HG02870 (cell line): ENCODE results near the gene PCMTD2.

Source experiments
- ATAC-seq: cut with Tn5 transposase; IDR thresholded peaks from one replicate; pipeline ENCODE4 v1.9.1; 2021; ENCODE audit warnings: mild to moderate bottlenecking, moderate library complexity; ENCODE audit not compliant: unreplicated experiment

Gene PCMTD2

DNA sequence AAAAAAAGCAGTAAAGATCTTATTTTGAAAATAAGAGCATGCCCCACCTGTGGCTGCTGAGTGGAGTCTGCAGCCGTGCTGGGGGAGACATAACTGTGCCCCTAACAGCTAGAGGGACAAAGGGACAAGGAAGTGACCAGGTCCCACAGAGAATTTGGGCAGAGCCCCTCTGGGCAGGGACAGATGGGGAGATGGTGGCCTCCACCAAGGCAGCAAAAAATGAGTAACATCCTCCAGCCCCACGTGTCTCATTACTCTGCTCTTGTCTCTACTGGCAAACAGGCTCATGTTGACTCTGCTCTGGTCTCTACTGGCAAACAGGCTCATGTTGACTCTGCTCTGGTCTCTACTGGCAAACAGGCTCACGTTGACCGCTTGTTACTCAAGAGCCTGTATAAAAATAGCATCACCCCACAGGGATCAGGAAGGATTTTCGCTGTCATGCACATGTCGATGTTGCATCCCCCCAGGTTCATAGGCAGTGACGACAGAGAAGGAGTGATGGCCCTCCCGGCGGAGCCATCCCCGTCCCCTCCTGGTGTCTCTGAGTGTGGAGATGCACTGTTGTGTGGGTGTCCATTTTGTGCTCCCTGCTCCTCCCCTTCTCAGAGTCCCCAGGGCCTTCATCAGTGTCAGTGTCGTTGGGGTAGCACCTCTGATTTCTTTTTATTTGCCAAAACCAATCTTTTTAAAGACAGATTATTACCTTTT is 17.3 kb upstream of the PCMTD2 start:
- no peak for ATAC-seq

DNA sequence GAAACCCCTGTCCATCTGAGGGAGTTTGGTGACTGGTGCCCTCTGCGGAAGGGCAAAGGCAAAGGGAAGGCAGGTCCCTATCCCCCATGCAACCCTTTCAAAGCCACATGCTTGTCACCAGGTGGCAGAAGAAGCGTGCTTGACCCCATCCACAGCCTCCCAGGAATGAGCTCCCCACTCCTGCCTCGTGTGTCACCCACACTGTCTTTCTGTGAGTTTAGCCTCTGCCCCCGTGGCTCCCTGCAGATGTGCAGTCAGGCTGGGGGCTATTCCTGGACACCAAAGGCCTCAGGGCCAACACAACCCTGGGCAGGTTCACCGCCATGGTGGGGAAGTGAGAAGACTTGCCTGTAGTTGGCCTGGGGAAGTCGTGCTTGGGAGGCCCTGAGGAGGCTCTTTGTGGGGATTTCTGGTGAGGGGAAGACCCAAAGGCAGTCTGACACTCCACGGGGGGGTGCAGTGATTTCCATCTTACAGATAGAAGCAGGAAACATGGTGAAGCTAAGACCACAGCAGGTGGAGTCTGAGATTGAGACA is 16.6 kb upstream of the PCMTD2 start:
- peak; percentile 48 for ATAC-seq

DNA sequence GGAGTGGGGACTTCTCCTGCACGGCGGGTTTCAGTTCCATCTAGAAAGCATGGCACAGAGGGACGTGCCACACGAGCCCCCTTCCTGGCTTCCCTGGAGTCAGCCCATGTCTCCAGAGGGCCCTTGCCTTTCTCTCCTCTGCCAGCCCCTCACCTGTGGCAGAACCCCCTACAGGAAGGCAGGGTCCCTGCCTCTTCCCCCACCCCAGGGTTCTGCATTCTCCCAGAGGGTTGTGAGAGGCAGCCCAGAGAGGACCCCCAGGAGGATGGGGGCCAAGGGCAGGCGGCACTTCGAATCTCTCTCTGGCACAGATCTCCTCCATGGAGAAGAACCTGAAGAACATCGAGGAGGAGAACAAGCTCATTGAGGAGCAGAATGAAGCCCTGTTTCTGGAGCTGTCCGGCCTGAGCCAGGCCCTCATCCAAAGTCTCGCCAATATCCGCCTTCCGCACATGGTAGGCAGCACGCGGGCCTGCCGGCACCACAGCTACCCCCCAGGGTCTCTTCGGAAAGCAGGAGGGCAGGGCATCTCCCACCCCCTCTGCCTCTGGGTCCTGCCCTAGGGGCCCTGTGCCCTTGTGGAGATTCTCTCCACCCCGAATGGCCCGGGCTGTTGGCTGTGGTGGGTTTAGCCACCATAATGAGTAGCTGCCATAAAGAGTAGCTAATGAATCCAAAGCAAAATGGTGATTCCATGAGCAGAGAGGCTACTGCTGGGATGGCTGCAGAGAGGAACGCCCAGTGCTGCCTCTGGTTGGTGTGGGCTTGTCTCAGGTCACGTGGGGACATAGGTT is 15.9 kb upstream of the PCMTD2 start:
- no peak for ATAC-seq

GRCh38 chr20:64240243-64241015 is 15.1 kb upstream of the PCMTD2 start:
- no peak for ATAC-seq

DNA sequence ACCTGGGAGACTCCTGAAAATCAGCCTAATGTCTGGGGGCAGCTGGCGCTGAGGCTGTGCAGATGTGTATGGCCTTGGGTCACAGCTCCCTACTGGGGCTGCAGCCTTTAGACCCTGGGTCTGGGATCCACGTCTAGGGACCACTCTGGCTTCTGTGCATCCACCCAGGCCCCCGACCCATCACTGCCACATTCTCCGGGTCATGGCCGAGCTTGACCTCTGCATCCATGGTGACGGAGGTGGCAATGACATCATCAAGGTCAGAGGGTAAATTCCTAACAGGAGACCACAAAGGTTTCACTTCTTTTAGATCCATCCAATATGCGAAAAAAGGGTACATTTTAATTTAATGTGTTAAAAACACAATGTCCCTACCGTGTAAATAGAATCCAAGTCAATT is 14.5 kb upstream of the PCMTD2 start:
- no peak for ATAC-seq

DNA sequence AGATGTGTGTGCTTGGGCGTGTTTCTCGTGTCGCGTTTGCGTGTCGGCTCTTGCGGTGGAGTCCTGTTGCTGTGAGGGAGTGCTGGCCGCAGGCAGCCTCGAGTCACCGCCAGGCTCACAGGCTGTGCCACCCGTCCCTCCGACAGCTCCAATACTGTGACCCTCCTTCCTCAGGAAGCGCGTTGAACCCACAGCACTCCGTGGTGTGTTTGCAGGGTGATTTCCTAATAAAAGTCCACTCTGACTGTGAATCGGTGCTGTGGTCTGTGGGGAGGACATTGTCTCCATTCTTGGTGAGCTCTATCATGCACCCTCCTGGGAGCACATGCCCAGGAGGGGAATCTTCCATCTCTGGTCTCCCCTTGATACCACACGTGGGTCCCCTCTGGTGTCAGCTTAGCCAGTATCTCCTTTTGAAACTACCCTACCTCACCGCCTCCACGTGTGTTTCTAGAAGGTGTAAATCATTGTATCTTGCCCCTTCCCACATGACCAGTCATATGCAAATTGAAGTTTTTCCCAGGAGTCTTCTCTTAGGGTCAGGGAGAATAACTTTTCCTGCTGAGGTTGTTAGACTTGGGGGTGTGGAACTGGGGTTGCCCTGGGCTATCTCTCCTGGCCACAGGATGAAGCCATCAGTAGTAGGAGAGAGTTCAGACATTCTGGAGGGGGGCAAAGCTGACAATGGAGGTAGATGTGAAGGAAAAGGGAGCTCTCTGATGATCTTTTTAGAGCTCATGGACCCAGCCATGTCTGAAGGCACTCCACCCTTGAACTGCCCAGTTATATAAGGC is 13.3 kb upstream of the PCMTD2 start:
- no peak for ATAC-seq

GRCh38 chr20:64242797-64243475 is 12.6 kb upstream of the PCMTD2 start:
- no peak for ATAC-seq

DNA sequence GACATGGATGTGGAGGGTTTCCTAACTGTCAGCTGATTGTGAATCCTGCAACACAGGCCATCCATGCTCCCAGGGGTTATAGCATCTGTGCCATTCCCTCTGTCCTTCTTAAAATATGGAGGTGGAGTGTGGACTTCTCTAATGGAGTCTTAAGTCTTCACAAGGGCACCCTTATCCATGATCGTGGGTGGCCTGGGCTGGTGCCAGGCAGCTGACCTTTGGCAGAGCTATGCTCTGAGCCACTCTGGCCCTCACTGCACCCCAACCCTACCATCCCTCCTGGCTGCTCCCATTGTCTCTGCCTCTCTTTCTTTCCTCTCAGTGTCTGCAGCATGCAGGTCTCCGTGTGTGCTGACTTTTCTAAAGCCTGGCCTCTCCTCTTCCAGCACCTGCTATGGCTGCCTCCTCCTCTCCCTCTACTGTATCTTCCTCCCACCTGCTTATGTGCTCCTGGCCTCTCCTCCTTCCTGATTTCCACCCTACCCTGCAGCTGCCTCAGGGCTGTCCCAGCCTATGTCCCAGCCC is 11.2 kb upstream of the PCMTD2 start:
- ATAC-seq: no peak

GRCh38 chr20:64244870-64245603 is 10.5 kb upstream of the PCMTD2 start:
- ATAC-seq: no peak

DNA sequence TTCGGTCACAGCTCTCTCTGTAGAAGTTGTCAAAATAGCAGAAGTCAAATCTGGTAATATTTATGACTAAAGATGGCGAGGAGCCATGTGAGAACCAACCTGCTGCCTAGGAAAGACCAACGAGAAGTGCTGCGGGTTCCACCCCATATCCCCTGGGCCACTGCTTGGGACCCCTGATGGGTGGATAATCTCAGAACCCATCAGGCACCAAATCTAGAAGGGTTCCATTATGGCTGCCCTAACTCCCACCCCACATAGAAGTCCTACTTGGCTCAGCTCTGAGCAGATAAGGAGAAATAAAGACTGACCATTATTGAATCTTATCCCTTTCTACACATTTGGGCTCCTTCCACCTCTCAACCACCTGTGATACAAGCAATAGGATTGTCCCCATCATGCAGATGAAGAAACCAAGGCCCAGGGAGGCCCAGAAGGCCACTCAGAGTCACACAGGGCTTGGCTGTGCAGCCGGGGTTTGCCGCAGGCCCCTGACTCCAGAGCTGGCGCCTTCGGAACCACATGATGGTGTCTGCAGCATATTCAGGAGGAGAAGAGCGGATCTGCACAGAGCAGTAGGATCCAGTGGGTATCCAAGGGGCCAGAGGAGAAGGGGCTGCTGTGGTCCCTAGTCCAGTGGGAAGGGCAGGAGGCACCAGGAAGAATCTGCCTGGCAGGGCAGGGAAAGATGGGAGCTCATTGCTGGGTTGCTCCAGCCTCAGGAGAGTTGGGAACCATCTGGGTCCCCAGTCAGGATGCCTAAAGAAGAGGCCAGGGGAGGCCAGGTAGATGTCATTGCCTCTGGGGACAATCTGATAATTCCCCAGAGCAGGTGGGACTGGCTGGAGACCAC is 9.6 kb upstream of the PCMTD2 start:
- no peak for ATAC-seq

- no peak for ATAC-seq
Measured at GRCh38 chr20:64246616-64247306, 8.8 kb upstream of the PCMTD2 start.

DNA sequence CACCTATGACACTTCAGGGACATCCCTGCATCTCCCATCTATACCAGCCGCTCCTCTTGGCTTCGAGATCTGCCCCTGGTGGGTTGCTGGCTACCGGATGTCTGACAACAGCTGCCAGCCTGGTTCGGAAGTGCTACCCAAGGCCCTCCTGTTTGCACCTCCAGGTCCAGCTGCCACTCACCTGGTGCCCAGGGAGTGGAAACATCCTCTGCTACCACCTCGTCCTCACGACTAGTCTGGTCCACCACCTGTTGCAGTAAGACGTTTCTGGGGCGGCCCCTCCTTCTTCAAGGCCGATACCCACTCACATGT is 8.3 kb upstream of the PCMTD2 start:
- ATAC-seq: no peak

GRCh38 chr20:64247970-64248841 is 7.3 kb upstream of the PCMTD2 start:
- no peak for ATAC-seq

- ATAC-seq: no peak
Measured at GRCh38 chr20:64250027-64250426, 5.5 kb upstream of the PCMTD2 start.

DNA sequence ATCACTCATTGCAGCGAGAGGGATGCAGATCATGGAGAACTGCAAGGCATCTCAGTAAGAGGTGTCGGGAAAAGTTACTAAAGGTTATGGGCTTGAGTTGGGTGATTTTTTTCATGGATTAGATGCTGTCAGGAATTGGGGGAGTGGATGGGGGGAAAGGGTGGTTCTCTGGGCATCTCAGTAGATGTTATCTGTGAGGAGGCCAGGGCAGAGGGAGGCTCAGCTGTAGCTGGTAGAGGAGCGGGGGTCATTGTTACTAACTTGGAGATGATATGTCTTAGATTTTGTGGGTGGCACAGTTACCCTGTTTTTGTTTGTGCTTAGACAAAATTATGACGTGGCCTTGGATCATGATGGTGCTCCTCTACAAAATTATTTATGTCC is 2.6 kb upstream of the PCMTD2 start:
- ATAC-seq: no peak

GRCh38 chr20:64253443-64253842 is 2.1 kb upstream of the PCMTD2 start:
- no peak for ATAC-seq

DNA sequence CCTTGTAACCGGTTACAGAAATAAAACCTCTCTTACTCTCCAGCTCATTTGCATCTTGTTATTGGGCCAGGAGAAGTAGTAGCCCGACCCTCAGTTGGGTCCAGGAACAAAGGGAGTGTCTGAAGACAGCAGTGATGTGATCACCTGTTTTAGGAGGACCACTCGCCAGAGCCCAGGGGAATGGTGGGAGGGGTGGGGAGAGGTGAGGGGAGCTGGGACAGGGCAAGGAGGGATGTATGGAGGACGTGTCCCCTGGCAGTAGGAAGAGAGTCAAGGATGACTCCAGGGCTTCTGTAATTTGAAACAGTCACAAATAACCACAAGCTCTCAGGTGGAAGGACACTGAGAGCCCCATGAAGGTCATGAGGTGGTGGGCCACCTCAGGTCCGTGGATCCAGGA is 1.4 kb upstream of the PCMTD2 start:
- ATAC-seq: no peak
